Activated CD4-positive, CD25-positive, alpha-beta regulatory T cell treated with anti-CD3 and anti-CD28 coated beads, Interleukin-2, amount 50 U/mL, for 24 hours (primary cell): ENCODE results near the gene PREX1.
"Not testable (repeated sequence)": the region's sequence is repeated elsewhere in the genome, so short reads cannot be mapped to it uniquely, and the experiment has no call there.

Experiments
- ATAC-seq, 2 donors: fragments of 150-1000 bp; cut with Tn5 transposase; one replicate each; pipeline ENCODE4 v1.10.0; 2021; ENCODE audit warnings: mild to moderate bottlenecking in 1 of 2, moderate library complexity in 1 of 2

Gene PREX1

DNA sequence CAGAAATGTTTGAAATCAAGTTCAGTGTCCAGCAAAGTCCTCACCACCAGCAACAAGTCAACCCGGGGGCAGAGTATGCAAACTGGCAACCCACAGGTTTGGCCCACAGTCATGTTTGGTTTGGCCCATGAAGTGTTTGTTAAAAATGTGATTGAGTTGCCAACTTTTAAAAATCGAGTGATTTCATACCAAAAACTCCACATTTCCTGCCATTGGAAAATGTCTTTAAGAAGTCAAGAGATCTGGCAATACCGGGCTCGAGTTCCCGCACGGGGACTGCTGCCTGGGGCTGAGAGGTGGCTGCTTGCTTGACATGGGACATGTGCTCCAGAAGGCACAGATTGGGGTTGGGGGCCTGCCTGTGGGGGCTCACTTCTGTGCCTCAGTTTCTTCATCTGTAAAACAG, 36.1 kb downstream of the PREX1 start:
- ATAC-seq: no peak

DNA sequence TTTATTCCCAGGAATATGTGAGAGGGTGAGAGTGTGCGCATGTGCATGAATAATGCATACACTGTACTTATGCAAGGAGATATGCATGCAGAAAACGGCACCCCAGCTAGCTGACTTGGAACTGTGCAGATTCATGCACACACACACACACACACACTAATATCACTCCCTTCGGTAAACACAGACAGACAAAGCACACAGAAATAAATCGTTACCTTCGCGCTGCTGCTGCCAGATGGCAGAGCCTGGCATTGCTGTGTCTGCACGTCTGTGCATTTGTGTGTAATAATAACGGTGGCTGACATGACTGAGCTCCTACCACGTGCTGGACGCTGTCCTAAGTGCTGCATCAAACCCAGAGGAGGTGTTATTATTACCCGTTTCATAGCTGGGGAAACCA, 36.8 kb downstream of the PREX1 start:
- no peak for ATAC-seq

DNA sequence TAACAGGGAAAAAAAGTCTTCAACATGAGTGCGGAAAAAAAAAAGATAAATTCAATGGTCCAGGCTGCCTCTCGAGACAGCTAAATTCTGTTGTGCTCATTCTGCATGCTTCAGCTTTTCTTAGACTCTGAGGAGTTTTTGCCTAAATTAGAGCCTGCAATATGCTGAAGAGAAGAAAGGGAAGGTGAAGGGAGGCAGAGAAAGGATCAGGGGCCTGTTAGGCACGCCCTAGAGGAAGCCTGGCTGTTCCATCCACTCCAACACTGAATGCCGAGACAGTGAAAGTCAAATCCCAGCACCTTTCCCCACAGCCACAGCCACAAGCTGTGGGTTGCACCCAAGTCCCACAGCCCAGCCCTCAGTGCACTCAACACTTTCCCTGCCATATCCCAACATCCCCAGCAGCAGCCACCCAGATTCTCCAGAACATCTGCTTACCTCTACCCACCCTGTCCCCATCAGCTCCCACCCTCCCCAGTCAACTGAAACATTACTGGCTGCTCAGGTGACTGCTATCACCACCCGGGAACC, 37.3 kb downstream of the PREX1 start:
- no peak for ATAC-seq

DNA sequence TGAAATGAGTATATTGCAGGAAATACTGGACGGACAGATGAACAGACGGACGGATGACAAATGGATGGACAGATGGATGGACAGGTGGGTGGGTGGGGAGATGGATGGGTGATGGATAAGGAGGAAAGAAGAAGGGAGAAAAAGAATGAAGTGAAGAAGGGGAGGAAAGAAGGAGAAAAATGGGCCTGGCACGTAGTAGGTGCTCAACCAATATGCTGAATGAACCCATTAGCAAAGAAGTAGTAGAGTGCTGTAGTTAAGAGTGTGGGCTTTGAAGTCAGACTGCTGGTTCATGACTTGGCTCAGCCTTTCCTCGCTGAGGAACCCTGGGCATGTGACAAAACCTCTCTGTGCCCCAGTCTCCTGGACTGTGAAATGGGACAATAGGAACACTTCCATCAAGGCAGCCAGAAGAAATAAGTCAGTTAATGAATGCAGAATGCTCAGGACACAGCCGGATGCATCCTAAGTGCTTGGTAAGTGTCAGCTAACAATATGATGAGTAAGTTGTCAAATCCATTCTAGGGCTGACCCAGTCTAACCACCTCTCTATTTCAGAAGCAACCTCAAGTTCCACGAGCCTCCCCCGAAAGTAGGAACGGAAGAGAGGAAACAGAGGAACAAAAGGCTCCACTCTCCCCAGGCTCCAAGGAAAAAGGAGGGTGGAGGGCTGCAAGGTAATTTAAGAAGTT, 37.9 kb downstream of the PREX1 start:
- ATAC-seq: no peak

DNA sequence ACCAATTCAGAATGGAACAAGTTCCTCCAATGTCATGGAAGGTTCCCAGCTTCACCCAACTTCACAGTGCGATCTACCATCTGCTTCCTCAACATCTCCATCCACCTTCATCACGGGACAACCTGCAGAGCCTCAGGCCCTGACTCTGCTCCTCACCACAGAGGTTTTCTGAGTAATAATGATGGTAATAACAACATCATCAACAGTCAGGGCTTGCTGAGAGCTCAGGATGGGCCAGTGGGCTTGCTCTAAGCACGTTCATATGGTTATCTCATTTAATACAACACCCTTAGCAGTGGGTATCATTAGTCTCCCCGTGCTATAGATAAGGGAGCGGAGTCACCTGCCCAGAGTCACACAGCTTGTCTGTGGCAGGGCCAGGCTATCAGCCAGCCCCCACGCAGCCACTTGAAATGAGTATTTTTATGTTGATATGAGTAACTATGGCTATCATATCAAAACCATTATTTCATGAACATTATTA, 38.6 kb downstream of the PREX1 start:
- ATAC-seq: peak; percentile 91 to 92

DNA sequence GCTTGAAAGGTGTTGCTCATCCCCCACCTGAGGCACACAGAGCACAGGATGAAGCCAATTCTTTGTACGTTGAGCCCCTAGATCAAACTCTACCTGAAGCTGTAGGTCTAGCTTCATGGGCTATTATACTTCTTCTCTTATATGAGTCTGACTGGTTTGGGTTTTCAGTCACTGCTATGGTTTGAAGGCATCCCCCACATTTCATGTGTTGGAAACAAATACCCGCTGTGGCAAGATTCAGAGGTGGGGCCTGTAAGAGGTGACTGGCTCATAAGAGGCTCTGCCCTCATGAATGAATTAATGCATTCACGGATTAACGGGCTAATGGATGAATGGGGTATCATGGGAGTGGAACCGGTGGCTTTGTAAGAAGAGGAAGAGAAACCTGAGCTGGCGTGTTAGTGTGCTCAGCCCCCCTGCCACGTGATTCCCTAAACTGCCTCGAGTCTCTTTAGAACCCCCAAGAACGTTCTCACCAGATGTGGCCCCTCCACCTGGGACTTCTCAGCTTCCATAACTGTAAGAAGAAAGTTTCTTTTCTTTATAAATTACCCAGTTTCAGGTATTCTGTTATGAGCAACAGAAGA, 39.2 kb downstream of the PREX1 start:
- peak; percentile 8 to 17 for ATAC-seq

DNA sequence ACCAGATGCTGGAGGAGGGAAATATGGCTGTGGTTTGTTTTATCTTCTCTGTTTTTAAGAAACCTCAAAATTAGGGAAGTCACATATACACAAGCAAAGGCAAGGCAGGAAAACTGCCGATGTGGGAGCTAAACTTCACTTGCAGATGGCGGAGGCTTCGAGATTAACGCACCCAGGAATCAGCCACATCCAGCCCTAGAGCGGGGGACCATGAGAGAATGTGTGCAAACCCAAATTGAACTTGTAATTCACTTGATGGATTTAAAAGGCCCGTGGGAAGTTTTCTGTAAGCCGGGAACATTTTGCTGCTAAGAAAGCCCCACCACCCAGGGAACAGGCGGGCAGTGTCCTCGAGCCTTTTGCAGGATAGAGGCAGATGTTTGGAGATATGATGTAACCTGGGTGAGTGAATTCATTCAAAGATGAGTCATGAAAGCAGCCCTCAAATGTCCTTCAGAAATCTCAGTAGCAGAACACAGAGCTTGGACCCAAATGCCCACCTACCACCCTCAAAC, 39.9 kb downstream of the PREX1 start:
- no peak for ATAC-seq

DNA sequence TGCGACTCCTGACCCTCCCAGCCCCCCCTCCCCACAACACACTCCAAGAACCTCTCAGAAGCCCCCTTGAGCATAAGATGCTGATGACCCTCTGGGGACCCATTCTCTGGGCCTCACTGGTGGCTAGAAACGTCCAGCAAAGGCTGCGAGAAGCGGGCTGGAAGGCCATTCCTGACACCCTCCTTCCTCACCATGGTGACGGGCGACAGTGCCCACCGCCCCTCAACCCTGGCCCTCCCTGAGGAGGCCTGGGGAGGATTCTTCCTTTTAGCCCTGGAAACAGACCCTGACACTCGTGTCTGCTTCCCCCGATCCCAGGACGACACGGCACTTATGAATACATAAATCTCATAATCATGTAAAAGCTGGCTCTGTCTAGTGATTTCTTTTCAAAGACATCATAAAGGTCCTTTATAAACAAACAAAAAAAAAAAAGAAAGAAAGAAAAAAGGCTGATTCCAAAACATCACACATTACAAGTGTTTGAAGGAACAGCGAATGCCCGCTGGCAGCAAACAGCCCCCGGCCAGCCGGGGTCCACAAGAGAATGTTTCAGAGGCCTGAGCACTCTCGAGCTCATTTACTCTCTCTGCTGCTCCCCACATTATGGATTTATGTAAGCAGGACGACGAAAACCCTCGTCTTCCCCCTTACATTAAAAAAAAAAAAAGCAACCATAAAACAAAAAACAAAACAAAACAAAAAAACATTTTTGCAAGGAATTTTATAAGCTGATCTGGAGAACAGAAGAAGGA, 40.7 kb downstream of the PREX1 start:
- no peak for ATAC-seq

DNA sequence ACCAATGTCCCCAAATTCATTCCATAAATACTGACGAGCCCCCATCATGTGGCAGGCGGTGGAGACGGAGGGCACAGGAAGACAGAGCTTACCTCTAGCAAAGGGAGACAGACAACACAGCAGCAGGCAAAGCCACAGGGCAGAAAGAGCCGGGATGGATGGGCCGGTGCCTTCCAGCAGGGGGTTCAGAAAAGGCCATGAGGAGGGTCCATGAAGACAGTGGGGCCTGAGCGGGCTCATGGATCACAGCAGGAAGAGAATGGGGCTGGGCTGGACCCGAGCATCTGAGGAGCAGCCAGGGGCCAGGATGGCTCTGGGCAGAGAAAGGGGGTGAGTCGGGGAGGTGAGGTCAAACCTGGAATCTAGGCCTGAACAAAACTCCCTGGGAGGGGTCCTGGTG, 42.0 kb downstream of the PREX1 start:
- no peak for ATAC-seq

DNA sequence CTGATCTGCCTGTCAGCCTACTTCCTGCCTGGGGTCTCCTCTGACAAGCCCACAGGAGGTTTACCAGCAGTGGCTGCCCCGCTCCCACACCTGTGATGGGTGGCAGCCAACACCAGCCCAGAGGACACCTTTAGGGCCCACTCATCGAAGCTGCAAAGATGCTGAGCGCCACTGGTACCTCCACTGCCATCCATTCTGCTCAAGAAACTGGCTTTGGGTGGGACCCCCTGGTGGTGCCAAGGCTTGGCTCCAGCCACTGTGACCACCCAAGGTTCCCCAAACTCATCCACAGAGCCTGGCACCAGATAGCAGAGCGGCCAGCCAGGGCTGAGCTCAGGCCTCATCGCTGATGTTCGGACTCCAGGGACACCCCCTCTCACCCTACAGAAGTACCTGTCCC, 42.5 kb downstream of the PREX1 start:
- ATAC-seq: no peak

DNA sequence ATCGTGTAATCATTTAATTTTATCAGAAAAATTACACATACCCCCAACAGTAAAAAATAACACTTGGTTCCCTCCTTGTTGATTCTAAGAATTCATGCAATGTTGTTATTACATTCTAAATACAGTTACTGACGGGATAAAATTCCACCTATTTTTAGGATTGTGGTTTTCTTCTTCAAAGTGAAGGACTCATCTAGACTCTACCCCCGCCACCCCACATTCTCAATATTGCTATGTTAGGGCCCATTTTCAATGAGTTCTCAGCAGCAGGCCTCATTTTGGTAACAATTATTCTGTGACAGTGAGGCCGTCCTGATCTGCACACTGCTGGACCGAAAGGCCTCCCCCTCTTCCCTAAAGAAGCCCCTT, 43.5 kb downstream of the PREX1 start:
- peak; percentile 24 to 46 for ATAC-seq

DNA sequence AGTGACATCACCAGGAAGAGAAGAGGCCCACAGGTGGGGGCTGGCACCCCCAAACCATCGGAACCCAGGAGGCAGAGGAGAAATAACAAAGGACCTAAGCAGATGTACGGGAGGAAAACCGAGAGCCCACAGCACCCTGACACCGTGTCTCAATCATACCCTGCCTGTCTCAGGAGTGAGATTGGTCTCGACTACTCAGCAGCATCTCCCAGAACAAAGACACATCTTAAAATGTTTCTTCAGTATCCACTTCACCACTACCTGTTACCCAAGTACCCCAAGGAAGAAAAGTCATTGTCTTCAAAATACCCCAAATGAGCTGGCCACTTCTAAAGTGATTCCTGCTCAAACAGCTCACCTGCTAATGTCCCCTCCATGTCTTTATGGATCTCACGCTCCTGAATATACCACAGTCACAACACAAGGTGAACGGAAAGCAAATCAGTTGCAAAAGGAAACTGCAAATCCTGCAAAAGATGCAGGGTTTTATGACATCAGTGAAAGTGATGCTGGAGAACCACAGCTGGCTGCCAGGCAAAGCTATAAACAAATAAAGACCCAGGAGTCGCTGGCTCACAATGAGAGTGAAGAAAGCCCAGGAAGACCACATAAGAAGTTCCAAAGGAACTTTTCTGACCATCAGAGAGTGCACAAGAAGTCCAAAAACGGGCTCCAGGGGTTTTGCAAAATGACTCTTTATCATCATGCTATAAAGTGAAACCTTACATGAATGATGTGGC, 44.1 kb downstream of the PREX1 start:
- ATAC-seq: peak; percentile 8 to 59

DNA sequence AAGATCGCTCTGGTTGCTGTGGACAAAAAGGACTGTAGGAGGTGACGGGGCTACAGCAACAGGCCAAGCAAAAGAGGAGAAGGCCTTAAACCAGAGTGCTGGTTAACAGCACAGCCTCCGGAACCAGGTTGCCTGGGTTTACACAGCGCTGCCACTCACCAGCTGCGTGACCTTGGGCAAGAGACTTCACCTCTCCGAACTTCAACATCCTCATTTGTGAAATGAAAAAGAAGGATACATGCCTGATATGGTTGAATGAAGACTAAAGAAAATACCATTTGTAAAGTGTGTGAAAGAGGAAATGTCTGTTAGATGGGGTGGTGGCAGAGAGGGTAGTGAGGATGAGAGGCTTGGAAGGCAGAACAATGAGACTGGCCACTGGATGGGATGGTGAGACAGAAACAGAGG, 44.9 kb downstream of the PREX1 start:
- no peak for ATAC-seq

DNA sequence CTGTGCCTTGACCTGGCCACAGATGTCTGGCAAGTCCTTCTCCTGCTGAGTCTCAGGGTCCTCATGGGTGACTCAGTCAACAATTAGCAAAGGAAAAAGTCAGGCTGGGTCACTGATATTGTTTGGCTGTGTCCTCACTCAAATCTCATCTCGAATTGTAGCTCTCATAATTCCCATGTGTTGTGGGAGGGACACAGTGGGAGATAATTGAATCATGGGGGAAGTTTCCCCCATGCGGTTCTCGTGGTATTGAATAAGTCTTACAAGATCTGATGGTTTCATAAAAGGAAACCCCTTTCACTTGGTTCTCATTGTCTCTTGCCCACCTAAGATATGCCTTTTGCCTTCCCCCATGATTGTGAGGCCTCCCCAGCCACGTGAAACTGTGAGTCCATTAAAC, 45.7 kb downstream of the PREX1 start:
- no peak for ATAC-seq

DNA sequence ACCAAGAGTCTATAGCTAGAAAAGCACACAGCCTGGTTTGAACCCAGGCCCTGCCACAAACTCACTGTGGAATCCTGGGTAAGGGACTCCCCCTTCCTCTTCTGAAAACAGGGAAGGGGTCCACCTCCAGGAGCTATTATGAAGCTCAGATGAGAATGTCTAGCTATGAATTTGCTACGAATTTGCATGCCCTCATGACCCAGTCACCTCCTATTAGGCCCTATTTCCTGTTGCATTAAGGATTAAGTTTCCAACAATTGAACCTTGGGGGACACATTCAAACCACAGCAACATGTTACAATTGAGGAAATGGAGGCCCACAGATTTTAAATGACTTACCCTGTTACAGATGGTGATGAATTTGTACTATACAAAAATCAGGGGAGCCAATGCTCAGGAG, 46.2 kb downstream of the PREX1 start:
- ATAC-seq: no peak

DNA sequence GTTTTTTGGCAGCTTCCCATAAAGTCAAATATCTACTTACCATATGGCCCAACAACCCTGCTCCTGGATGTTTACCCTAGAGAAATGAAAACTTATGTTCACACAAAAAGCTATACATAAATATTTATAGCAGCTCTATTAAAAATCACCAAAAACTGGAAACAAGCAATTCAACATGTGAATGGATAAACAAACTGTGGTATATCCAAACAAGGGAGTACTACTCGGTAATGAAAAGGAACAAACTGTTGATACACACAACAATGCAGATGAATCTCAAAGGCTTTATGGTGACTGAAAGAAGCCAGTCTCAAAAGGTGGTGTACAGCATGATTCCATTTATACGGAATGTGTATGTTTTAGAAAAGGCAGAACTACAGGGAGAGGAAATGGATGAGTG, 48.4 kb downstream of the PREX1 start:
- ATAC-seq: no peak

DNA sequence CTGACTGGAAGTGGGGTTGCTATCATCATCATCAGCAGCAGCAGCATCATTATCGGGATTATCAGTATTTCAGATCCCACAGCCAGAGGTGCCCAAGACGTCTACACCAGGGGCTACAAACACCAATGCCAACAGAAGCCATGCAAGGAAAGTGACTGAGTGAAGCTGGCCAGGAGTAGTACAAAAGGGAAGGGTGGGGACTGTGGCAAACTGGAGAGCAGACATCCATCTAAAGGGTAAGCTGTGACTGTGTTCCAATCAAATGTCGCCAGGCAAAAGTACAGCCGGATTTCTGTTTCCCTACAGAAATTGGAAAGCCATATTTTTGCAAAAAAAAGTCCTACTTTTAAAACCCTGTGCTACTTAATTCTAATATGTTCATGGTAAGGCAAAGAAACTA, 50.0 kb downstream of the PREX1 start:
- ATAC-seq: no peak

DNA sequence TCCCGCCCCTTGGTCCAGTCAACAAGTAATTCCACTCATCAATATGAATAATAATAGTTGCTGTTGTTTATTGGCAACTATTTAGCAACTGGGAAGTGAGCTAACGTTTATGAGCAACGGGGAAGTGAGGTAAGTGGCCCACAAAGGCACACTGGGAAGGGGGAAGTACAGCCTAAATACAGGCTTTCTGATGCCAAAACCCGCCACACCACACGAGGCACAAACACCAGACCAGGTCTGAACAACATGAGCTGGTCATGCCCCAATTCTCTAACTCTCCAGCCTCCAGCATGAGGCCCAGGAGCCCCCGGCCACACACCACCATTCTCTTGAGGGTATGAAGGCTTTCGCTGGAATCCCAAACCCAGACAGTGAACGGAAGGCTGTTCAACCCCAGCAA, 50.8 kb downstream of the PREX1 start:
- no peak for ATAC-seq

DNA sequence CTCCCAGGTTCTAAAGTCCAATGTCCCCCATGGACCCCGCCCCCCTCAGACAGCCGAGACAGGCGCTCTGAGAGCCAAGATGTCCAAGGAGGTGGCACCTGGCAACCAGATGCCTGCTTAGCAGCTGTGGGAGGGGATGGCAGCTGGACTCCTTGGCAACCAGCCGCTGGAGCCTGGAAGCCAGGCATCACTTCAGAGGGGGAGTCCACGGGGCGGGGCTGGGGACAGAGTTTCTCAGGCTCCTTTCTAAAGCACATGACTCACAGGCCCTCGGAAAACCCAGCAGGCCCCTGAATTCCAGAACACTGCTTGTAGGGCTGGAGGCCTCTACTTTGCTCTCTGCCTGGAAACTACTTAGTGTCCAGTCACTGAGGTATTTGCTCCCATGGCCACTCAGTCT, 51.5 kb downstream of the PREX1 start:
- peak; percentile 23 to 32 for ATAC-seq

DNA sequence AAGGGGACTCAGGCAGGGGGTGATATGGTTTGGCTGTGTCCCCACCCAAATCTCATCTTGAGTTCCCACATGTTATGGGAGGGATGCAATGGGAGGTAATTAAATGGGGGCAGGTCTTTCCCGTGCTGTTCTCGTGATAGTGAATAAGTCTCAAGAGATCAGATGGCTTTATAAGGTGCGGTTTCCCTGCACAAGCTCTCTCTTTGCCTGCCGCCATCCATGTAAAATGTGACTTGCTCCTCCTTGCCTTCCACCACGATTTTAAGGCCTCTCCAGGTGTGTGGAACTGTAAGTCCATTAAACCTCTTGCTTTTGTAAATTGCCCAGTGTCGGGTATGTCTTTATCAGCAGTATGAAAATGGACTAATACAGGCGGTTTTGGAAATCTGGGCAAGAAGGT, 52.3 kb downstream of the PREX1 start:
- not testable (repeated sequence) for ATAC-seq

DNA sequence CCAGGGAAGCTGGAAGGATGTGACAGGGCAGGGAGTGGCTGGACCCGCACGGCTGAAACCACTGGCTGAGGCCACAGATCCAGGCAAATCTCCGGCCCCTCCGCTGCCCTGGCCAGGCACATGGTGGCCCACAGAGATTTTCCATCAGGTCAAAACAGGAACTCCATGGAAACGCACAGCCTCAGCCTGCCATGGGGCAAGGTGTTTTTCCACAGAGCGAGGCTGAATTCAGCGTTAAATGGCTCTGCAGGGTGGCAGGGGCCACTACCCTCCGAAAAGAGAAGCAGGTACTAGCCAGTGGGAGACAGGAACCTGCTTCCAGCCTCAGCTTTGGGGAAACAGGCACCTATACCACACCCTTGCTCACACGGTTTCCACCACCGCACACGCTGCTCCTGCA, 53.1 kb downstream of the PREX1 start:
- no peak for ATAC-seq

DNA sequence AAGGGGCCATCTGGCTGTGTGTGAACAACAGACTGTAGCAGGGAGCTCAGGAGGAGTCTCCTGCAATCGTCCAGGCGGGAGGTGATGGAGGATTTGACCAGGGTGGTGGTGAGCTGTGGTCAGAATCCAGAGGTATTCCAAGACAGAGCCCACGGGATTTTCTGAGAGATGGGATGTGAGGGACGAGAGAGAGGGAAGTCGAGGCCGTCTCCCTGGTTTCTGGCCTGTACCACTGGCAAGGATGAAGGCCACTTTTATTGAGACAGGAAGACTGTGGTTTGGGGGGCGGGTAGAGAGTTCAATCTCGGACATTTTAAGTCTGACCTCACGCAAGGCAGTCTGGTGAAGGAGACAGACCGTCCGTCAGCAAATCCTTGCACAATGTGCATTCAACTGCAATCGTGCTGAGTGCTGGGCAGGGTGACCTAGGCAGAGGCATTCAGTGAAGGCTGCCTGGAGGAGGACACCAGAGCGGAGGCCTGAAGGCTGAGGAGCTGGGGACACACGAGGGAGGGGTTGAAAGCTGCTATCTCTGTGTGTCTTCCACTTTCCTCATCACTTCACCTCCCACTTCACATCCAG, 53.9 kb downstream of the PREX1 start:
- ATAC-seq: no peak
